Kidney tubule cell (primary cell): ENCODE measurements around the gene MARS2.
A peak's percentile ranks its signal among the peaks of the same experiment; 100 is the strongest.
"Not testable (repeated sequence)": the region's sequence is repeated elsewhere in the genome, so short reads cannot be mapped to it uniquely, and the experiment has no call there.

ENCODE experiments used
- DNase-seq: peaks from one replicate; pipeline ENCODE4 v3.0.0-alpha.2; 2018; ENCODE audit warnings: low spot score

MARS2 gene

DNA sequence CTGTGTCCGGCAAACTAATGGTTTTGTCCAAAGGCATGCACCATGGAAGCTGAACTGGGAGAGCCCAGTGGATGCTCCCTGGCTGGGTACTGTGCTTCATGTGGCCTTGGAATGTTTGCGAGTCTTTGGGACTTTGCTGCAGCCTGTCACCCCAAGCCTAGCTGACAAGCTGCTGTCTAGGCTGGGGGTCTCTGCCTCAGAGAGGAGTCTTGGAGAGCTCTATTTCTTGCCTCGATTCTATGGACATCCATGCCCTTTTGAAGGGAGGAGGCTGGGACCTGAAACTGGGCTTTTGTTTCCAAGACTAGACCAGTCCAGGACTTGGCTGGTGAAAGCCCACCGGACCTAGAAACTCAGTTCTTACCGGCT, 1.7 kb downstream of the MARS2 start:
- DNase-seq: peak; percentile 4

DNA sequence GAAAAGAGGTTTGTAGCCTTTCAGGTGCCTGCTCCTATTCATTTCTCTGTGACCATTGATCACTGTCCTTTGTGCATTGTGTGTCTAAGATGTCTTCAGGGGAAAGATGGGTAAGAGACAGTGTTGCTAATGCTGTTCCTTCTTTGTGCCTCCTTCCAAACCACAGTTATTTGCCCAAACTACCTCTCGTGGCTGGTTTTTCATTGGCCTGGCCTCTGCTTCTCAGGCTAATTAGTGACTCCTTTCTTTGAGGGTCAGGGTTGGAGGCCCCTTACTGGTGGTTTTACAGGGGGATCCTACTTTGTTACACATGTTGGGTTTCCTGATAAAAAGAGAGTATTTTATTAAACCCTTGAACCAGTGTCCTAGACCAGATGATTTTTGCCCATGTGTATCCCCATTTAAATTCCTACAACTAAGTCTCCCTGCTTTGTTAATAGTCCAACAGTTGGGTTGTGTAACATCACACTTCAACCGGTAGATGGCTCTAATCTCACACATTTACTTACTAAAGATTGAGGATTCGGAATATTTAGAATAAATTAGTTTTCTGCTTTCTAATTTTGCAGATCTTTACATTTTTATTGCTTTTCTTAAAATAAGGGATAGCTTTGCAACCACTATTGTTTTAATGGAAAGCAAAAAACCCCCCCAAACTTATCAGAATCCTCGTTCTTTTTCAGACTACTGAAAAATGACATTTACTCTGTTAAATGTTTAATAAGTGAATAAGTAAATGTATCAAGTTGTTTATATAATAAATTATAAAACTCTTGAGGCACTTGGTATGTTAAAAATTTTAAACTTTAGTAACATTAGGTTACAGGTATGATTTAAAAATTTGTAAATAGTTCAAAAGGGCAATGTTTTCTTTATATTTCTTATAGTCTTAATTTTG, 2.4 kb downstream of the MARS2 start:
- DNase-seq: peak; percentile 57

DNA sequence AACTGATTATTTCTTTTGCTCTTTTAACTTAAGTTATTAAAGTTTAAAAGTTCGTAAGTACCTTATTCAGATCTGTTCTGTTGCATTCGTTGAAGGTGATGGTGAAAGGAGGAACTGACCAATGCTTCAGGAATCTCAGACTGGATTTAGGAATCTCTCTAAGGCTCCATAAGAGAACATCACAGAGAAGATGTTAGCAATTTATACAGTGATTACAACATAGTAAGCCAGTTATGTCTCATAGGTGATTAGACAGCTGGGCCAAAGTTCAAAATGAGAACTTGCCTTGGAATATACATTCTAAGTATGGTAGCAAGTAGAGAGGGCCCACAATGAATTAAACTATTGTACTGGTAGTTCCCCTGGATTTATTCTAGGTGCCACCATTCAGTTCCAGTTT, 3.2 kb downstream of the MARS2 start:
- DNase-seq: peak; percentile 72

DNA sequence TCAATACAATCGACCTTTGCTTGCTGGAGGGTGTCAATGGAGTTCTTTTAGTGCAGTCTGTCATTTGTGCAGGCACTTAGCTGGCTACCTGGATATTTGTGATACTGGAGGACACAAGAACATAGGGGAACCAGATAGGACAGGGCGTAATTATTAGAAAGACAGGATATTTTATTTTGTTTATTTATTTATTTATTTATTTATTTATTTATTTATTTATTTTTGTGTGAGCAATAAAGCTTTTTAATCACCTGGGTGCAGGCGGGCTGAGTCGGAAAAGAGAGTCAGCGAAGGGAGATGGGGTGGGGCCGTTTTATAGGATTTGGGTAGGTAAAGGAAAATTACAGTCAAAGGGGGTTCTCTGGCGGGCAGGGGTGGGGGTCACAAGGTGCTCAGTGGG, 4.0 kb downstream of the MARS2 start:
- DNase-seq: not testable (repeated sequence)

DNA sequence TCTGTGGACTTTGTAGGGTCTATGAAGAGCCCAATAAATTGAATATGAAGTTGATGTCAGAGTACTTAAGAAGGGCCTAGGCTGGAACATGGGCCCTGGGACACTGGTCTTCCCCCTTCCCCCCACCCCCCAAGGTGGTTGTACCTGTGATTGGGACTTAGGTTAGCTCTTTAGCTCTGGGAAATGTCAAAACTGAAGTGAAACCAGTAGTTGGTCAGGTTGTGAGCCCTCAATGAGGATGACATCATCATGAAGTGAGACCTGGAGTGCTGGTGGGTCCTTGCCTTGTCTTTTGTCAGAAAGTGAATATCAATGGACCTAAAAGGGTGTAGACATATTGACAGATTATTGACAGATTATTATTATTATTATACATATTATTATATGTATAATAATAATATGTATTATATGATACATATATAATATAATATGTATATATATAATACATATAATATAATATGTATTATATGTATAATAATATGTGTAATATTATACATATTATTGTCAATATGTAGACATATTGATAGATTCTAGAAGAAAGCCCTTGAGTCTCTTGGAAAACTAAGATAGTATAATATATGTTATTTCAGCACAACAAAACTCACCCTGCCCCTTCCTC, 5.4 kb downstream of the MARS2 start:
- no peak for DNase-seq

DNA sequence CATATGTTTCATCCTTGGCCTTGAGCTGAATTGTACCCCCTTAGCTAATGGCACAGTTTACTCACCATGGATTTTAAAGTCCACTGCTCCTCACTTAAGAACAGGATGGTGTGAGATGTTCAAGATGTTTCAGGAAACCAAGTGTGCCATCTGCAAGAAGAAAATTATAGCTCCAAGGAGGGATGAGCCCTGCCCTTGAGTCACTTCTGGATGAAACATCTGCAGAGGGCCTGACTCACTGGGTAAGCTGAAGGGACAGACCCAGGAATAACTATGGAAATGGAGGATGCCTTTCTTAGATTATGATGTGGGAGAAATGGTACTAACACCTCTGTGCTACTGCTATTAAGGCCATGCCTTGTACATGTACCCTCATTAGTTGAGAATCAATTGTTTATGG, 6.4 kb downstream of the MARS2 start:
- DNase-seq: peak; percentile 28

DNA sequence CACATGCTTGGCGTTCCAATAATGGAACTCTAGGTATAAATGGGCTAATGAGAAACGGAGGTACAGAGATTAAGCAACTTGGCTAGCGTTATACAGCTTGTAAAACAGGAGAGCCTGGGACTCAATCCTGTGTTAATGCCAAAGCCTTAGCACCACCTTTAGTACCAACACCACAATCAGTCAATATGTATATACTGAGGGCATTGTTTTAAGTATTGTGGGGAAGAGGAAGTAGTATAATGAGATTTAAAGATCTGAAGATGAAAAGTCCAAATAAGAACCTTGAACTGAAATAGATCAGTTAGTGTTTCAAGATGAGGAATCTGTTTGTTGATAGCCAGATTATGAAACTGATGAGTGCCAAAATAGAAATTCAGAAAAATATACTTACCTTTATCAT, 8.1 kb downstream of the MARS2 start:
- DNase-seq: no peak

DNA sequence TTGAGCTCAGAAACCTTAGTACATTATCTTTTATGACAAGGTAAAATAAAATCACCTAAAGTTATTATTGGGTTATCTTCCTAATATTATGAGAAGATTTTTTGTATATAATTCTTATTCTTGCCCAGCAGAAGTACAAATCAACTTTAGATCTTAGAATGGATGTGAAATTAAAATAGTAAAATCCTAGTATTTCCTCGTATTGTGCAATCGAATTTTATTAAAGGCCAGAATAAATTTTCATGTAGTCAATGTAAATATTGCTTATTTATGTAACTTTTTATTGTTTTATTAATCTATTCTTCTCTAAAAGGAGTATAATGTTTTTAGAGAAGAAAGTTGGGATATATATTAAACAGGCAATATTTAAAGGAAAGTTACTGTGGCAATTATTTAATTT, 12.7 kb downstream of the MARS2 start:
- DNase-seq: no peak

DNA sequence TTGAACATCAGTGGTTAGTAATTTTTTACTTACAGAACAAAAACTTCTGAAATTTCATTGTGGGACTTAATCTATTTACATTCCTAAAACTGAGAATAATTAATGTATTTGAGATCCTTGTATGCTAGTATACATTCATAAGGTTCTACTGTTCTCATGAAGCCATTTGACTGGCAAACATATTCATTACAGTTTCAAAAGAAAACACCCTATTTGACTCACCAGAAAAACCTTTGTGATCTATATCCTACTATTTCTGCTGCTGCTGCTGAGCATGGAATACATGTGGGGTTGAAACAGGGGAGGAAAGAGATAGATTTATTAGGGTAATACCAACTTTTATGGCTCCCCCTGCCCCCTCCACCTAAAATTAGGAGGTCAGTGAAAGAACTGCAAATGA, 21.8 kb downstream of the MARS2 start:
- no peak for DNase-seq

DNA sequence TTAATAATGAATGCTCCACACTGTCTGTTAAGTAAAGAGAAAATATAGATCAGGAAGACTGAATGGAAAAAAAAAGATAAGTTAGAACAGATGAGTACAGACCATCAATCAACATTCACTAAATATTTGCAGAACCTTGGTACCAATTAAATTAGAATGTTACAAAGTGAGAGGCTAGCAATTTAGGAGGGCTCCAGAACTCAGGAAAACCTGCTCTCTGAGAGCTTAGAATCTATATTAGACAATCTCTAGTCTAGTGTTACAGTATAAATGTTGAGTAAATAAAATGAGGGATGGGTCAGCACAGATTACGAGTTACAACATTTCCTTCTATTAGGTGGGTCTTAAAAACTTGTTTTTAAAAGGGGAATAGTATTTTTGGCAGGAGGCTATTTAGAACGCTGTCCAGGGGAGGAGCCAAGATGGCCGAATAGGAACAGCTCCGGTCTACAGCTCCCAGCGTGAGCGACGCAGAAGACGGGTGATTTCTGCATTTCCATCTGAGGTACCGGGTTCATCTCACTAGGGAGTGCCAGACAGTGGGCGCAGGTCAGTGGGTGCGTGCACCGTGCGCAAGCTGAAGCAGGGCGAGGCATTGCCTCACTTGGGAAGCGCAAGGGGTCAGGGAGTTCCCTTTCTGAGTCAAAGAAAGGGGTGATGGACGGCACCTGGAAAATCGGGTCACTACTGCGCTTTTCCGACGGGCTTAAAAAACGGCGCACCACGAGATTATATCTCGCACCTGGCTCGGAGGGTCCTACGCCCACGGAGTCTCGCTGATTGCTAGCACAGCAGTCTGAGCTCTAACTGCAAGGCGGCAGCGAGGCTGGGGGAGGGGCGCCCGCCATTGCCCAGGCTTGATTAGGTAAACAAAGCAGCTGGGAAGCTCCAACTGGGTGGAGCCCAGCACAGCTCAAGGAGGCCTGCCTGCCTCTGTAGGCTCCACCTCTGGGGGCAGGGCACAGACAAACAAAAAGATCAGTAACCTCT, 23.7 kb downstream of the MARS2 start:
- not testable (repeated sequence) for DNase-seq

DNA sequence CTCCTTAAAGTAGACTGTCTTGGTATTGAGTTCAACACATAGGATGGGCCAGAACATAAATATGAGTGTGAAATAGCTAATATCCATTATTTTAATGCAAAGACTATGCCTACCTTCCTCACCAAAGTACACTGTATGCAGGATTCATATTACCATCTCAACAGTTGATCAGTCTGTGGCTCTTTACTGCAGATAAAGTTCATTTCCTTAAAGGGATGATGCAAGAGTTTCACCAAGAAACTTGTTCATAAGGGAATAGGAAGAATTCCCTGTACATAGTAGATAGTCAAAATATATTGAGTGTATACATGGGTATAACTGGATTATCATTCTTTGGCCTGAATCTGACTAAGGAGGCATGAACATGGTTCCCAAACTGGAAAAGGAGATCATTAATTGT, 35.0 kb downstream of the MARS2 start:
- DNase-seq: no peak
